Activated naive CD8-positive, alpha-beta T cell treated with anti-CD3 and anti-CD28 coated beads, Interleukin-2, amount 10 ng/mL, durations not matched to agents 7 days and 5 days (primary cell): ENCODE measurements around the gene SLX9. TPM values are rescaled to one million over a fixed set of nuclear protein-coding genes. Genes with fewer than 3 reads are reported as not detected.
"Not testable (repeated sequence)": the region's sequence is repeated elsewhere in the genome, so short reads cannot be mapped to it uniquely, and the experiment has no call there.

Experiments
- ATAC-seq: fragments of 150-1000 bp; cut with Tn5 transposase; one replicate; pipeline ENCODE4 v1.10.0; 2021; ENCODE audit warnings: low read depth, moderate library complexity
- POLR2A ChIA-PET: fragments of 350-600 bp; sonication (Branson Sonifier 250); formaldehyde crosslinking; loops from one replicate; lab custom pipeline; 2021; ENCODE audit warnings: antibody characterized with exemption; lab: Charles Lee
- DNase-seq: peaks from one replicate; pipeline ENCODE4 v3.0.0; 2021
- H3K27ac Mint-ChIP-seq: one replicate; pipeline ENCODE4 v1.8.0; 2022; ENCODE audit warnings: mild to moderate bottlenecking, mixed read lengths
- H3K27me3 Mint-ChIP-seq: one replicate; pipeline ENCODE4 v1.8.0; 2022; ENCODE audit warnings: mild to moderate bottlenecking, moderate library complexity, mixed read lengths
- H3K36me3 Mint-ChIP-seq: one replicate; pipeline ENCODE4 v1.8.0; 2021; ENCODE audit warnings: mild to moderate bottlenecking, mixed read lengths
- H3K4me1 Mint-ChIP-seq: one replicate; pipeline ENCODE4 v1.8.0; 2021; ENCODE audit warnings: mixed read lengths
- H3K4me3 Mint-ChIP-seq: one replicate; pipeline ENCODE4 v1.8.0; 2022; ENCODE audit warnings: mild to moderate bottlenecking, moderate library complexity, mixed read lengths
- H3K9me3 Mint-ChIP-seq: one replicate; pipeline ENCODE4 v1.8.0; 2021; ENCODE audit warnings: mixed read lengths
- total RNA-seq, 2 experiments: library from RNA; stranded (reverse); gene quantifications; one replicate each; pipeline ENCODE4 v1.2.3, GENCODE V29; 2021

The SLX9 gene
- total RNA-seq, 2 experiments from 2014 or later = 44.2 to 44.3 TPM

DNA sequence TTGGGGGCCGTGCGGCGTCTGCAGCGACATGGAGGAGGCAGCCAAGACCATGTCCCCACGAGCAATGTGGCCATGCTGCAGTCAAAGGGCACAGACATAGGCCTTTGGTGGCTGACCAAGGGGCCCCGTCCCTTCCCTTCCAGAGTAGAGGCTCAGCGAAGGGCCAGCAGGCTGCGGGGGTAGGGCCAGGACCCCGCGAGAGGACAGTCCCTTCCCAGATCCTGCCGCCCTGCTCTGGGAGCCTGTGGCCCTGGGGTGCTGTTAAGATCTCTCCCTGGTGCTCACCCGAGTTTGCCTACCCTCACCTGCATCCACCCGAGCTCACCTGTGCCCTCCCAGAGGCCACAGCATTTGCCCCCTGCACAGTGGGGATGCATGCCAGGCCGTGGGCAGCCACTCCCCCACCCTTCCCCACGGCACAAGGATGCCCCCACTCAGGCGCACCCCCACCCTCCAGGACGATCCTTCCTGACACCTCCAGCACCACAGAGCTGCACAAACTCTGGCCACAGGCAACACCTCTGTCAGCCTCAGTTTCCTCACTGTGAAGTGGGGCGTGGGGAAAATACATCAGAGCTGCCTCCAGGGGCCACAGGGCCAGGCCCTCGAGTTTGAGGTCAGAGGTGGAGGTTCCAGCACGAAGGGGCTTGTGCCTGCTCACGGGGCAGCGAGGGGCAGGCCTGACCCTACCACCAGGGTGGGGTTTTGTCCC, 34.7 kb upstream of the SLX9 start:
- ATAC-seq (no peak), DNase-seq (no peak)
- POLR2A ChIA-PET = interaction anchor here (0.7 kb wide), 1 partner anchor 8 kb away, joined by 3 read pairs; no protein-coding TSS in a partner anchor
- H3K4me3 Mint-ChIP-seq = no peak overlapping the region
- no peaks in the 10 kb centered on the region for H3K27me3 Mint-ChIP-seq
- peaks cover 17% of the 10 kb centered on the region for H3K4me1 Mint-ChIP-seq
- H3K27ac Mint-ChIP-seq = no peak overlapping the region
- H3K9me3 Mint-ChIP-seq = no peaks in the 10 kb centered on the region
- H3K36me3 Mint-ChIP-seq = peaks cover 44% of the 10 kb centered on the region

DNA sequence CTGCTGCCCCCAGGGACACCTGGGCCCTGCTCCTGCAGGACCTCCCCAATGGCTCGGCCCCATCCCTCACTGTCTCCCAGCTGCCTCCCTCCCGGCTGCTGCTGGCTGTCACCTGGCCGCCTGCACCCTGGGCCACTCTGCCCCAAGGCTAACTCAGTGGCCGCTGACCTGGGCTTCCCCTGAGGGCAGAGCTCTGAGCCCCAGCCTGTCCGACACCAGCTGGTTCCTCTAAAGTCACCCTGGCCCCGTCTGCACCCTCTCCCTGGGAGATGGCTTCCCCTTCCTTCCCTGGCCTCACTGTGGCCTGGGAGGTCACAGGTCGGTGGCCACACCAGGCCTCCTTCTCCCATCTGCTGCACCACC, 34.1 kb upstream of the SLX9 start:
- DNase-seq (no peak), ATAC-seq (no peak)
- POLR2A ChIA-PET = interaction anchor here (0.7 kb wide), 1 partner anchor 8 kb away, joined by 3 read pairs; no protein-coding TSS in a partner anchor
- H3K27me3 Mint-ChIP-seq = no peaks in the 10 kb centered on the region
- no peaks in the 10 kb centered on the region for H3K9me3 Mint-ChIP-seq
- peaks cover 17% of the 10 kb centered on the region for H3K4me1 Mint-ChIP-seq
- peaks cover 42% of the 10 kb centered on the region for H3K36me3 Mint-ChIP-seq
- no peak overlapping the region for H3K4me3 Mint-ChIP-seq
- no peak overlapping the region for H3K27ac Mint-ChIP-seq

GRCh38 chr21:44907225-44907965, 32.4 kb upstream of the SLX9 start:
- ATAC-seq (no peak), DNase-seq (no peak)
- Mint-ChIP-seq H3K9me3 (no peaks in the 10 kb centered on the region), H3K27ac (no peak overlapping the region), H3K27me3 (no peaks in the 10 kb centered on the region), H3K4me3 (no peak overlapping the region), H3K36me3 (peaks cover 36% of the 10 kb centered on the region), H3K4me1 (peaks cover 23% of the 10 kb centered on the region)
- POLR2A ChIA-PET = interaction anchor here (1.1 to 1.8 kb wide), 2 partner anchors 15 to 25 kb away, joined by 5 read pairs; no protein-coding TSS in a partner anchor

DNA sequence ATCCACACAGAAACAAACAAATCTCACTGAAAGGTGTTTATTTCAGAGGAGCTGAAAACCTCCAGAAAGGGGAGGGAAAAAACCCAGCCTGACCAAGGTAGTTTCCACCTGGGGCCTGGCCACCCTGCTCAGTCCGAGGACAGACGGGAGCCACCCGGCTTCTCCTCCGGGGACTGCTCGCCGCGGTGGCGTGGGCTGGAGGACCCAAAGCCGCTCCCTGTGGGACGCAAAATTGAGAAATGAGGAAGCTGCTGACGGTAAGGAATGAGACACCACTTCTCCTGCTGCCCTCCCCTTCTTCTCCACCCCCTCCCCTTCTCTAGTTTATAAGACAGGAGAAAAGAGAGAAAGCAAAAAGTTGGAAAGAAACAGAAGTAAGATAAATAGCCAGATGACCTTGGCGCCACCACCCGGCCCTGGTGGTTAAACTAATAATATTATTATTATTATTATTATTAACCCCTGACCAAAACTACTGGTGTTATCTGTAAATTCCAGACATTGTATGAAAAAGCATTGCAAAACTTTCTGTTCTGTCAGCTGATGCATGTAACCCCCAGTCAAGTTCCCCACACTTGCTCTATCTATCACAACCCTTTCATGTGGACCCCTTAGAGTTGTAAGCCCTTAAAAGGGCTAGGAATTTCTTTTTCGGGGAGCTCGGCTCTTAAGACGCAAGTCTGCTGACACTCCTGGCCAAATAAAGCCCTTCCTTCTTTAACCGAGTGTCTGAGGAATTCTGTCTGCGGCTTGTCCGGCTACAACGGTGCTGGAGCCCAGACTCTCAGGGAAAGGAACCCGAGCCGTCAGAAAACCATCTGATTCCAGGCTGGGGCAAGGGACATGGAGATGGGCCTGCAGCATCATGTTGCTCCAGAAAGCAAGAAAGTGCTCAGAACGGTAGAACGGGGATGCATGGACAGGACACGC, 31.6 kb upstream of the SLX9 start:
- Mint-ChIP-seq H3K36me3 (peaks cover 28% of the 10 kb centered on the region), H3K9me3 (no peaks in the 10 kb centered on the region), H3K27ac (peak overlapping the region; percentile 18), H3K4me3 (no peak overlapping the region), H3K27me3 (no peaks in the 10 kb centered on the region), H3K4me1 (peaks cover 23% of the 10 kb centered on the region)
- no peak for DNase-seq
- no peak for ATAC-seq
- POLR2A ChIA-PET = interaction anchor here (1.8 kb wide), 1 partner anchor 24 kb away, joined by 5 read pairs; no protein-coding TSS in a partner anchor

- H3K27ac Mint-ChIP-seq = peak overlapping the region; percentile 18
- H3K36me3 Mint-ChIP-seq = peaks cover 25% of the 10 kb centered on the region
- no peaks in the 10 kb centered on the region for H3K9me3 Mint-ChIP-seq
- no peak overlapping the region for H3K4me3 Mint-ChIP-seq
- DNase-seq = no peak
- H3K4me1 Mint-ChIP-seq = peaks cover 24% of the 10 kb centered on the region
- POLR2A ChIA-PET = interaction anchor here (6.7 kb wide), 1 partner anchor 20 kb away, joined by 165 read pairs; no protein-coding TSS in a partner anchor
- H3K27me3 Mint-ChIP-seq = no peaks in the 10 kb centered on the region
- ATAC-seq = no peak
Observed at GRCh38 chr21:44908908-44909307, 30.9 kb upstream of the SLX9 start.

DNA sequence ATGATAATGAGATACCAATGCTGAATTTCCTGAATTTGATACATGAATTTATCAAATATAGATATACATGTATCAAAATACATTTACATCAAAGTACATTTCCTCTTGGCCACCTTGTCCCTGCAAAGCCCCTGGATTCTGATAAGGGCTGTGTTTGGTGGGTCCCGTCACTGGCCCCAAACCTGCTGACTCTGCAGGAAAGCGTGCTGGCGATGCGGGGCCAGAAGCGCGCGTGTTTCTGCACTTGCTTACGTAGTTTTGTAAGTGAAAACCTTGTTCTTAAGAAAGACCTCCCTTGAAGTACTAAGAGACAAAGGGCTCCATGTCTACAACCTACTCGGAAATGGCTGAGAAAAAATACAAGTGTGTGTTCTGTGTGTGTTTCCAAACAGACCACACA, 30.1 kb upstream of the SLX9 start:
- ATAC-seq (no peak), DNase-seq (no peak)
- Mint-ChIP-seq H3K36me3 (peaks cover 19% of the 10 kb centered on the region), H3K27ac (peak overlapping the region; percentile 38), H3K27me3 (no peaks in the 10 kb centered on the region), H3K4me1 (peaks cover 25% of the 10 kb centered on the region), H3K4me3 (no peak overlapping the region), H3K9me3 (no peaks in the 10 kb centered on the region)
- POLR2A ChIA-PET = interaction anchor here (6.7 kb wide), 1 partner anchor 19 kb away, joined by 165 read pairs; no protein-coding TSS in a partner anchor

GRCh38 chr21:44910229-44911067, 29.4 kb upstream of the SLX9 start:
- H3K36me3 Mint-ChIP-seq = peaks cover 21% of the 10 kb centered on the region
- peak overlapping the region; percentile 97 for H3K27ac Mint-ChIP-seq
- H3K27me3 Mint-ChIP-seq = no peaks in the 10 kb centered on the region
- peaks cover 32% of the 10 kb centered on the region for H3K4me1 Mint-ChIP-seq
- DNase-seq (no peak), ATAC-seq (no peak)
- H3K9me3 Mint-ChIP-seq = no peaks in the 10 kb centered on the region
- H3K4me3 Mint-ChIP-seq = peak overlapping the region; percentile 83
- POLR2A ChIA-PET = interaction anchor here (1.1 to 6.7 kb wide), 2 partner anchors 18 to 37 kb away, joined by 3 to 165 read pairs; partner anchors contain the start of gene PTTG1IP

DNA sequence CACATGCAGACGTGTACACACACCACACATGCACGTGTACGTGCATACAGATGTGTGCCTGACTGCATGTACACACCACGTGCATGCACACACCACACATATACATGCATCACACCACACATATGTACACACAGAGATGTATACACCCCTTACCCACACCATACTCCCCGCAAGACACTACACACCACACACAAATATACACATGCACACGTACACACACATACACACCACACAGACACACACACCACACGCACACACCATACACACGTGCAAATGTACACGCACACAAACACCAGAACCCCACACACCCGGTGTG, 28.8 kb upstream of the SLX9 start:
- peaks cover 36% of the 10 kb centered on the region for H3K4me1 Mint-ChIP-seq
- peaks cover 22% of the 10 kb centered on the region for H3K36me3 Mint-ChIP-seq
- no peaks in the 10 kb centered on the region for H3K9me3 Mint-ChIP-seq
- H3K27ac Mint-ChIP-seq = peak overlapping the region; percentile 97
- H3K27me3 Mint-ChIP-seq = no peaks in the 10 kb centered on the region
- ATAC-seq = no peak
- H3K4me3 Mint-ChIP-seq = peak overlapping the region; percentile 83
- no peak for DNase-seq
- POLR2A ChIA-PET = interaction anchor here (1.1 to 6.7 kb wide), 2 partner anchors 18 to 38 kb away, joined by 3 to 165 read pairs; partner anchors contain the start of gene PTTG1IP

- peaks cover 38% of the 10 kb centered on the region for H3K4me1 Mint-ChIP-seq
- POLR2A ChIA-PET = interaction anchor here (1.1 to 6.7 kb wide), 3 partner anchors 10 to 38 kb away, joined by 3 to 165 read pairs (median 8); partner anchors contain the start of genes ITGB2 and PTTG1IP
- DNase-seq = peak; percentile 79
- H3K27ac Mint-ChIP-seq = peak overlapping the region; percentile 97
- no peaks in the 10 kb centered on the region for H3K27me3 Mint-ChIP-seq
- peak overlapping the region; percentile 83 for H3K4me3 Mint-ChIP-seq
- H3K9me3 Mint-ChIP-seq = no peaks in the 10 kb centered on the region
- ATAC-seq = peak; percentile 61
- peaks cover 21% of the 10 kb centered on the region for H3K36me3 Mint-ChIP-seq
Observed at GRCh38 chr21:44911384-44912157, 28.3 kb upstream of the SLX9 start.

DNA sequence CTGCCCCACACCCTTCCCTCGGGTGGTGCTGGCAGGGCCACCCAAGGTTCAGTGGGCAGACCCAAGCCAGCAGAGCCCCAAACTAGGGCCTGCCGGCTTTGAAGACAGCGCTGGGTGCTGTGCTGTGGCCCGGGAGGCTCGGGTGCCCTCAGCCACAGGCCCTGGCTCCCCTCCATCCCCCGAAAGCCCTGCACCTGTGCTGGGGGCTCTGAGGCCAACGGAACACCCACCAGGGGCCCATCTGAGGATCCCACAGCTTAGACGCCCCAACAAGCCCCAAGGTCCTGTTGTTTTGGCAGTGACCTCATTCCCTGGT, 27.7 kb upstream of the SLX9 start:
- POLR2A ChIA-PET = interaction anchor here (1.8 to 6.7 kb wide), 2 partner anchors 9 to 17 kb away, joined by 8 to 165 read pairs; partner anchors contain the start of gene ITGB2
- H3K4me3 Mint-ChIP-seq = peak overlapping the region; percentile 83
- peaks cover 43% of the 10 kb centered on the region for H3K4me1 Mint-ChIP-seq
- ATAC-seq (no peak), DNase-seq (no peak)
- H3K27me3 Mint-ChIP-seq = no peaks in the 10 kb centered on the region
- H3K9me3 Mint-ChIP-seq = no peaks in the 10 kb centered on the region
- peaks cover 21% of the 10 kb centered on the region for H3K36me3 Mint-ChIP-seq
- H3K27ac Mint-ChIP-seq = peak overlapping the region; percentile 97

DNA sequence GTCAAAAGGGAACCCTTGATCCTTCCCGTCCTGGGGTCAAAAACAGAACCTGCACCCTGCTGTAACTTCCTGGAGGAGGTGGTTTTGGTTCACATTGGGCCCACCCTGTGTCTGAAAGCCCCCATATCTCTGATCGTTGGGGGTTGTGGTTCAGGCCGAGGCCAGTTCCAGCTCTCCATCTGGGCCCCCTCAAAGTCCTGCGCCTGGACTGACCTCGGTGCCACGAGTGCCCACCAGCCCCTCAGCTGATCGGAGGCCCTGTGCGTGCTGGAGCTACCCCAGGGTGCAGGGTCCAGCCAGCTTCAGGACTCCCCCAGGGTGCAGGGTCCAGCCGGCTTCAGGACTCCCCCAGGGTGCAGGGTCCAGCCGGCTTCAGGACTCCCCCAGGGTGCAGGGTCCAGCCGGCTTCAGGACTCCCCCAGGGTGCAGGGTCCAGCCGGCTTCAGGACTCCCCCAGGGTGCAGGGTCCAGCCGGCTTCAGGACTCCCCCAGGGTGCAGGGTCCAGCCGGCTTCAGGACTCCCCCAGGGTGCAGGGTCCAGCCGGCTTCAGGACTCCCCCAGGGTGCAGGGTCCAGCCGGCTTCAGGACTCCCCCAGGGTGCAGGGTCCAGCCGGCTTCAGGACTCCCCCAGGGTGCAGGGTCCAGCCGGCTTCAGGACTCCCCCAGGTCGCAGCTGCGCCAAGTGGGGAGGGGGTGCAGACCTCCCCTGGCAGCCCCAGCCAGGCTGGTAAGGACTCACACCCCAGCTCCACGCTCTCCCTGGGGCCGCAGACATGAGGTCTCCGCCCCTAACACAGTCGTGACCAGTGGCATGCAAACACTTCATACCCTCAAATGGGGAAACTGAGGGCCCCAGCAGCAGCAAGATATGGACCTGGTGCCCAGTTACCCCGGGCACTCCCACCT, 27.1 kb upstream of the SLX9 start:
- peaks cover 26% of the 10 kb centered on the region for H3K36me3 Mint-ChIP-seq
- not testable (repeated sequence) for ATAC-seq, DNase-seq, H3K27me3 Mint-ChIP-seq, H3K9me3 Mint-ChIP-seq
- H3K4me1 Mint-ChIP-seq = peaks cover 49% of the 10 kb centered on the region
- H3K4me3 Mint-ChIP-seq = peak overlapping the region; percentile 83
- POLR2A ChIA-PET = interaction anchor here (0.7 to 6.7 kb wide), 5 partner anchors 7 to 40 kb away, joined by 3 to 165 read pairs (median 8); partner anchors contain the start of genes ITGB2 and PTTG1IP
- peak overlapping the region; percentile 97 for H3K27ac Mint-ChIP-seq
